ENCODE measurements around the gene KLC4. TPM values are rescaled to one million over a fixed set of nuclear protein-coding genes. Genes with fewer than 3 reads are reported as not detected.

The KLC4 gene
- total RNA-seq: 10 to 100 TPM; 23.4 to 41.0 (median 30.4) TPM

DNA sequence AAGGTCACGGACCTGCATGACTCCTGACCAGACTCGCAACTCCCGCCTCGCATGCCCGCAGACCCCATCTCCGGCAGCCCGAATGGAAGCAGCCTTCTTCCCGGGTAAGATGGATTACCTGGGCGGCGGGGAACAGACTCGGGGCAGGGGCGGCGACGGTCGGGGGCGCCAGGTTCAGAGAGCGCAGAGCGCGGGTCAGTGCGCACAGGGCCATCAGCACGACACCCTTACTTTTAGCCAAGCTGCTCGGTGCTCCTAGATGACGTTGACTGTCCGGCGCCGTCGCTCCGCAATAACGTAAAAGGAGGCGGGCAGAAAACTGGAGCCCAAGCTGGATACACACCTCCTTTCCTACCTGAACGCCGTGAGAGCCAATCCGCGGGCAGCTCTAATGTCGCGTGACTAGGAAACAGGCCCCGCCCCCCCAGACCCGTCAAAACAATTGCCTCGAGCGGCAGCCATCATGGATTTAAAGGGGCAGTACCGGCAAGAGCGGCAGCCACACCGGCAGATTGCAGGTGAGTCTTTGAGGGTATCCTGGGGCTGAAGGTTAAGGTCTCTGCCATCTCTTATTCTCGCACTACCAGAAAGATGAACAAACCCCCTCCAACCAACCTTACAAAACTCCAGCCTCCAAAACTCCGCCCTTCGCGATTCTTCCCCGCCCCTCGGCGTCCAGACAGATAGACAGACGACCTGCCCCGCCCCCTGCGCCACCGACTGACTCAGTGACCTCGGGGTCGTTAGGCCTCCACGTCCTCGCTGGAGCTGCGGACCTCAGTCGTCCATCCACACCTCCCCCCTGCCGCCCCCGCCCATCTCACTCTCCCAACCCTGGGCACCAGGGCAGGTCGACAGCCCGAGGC lies at the start of gene KLC4, which contains the start of gene MRPL2:
KLC4 (plus strand) TSS at position 464 of the 866 bp plus-strand sequence. CDS start 1,705 bp downstream, outside the sequence.
MRPL2 (minus strand) TSS at position 267 of the 866 bp plus-strand sequence; CDS start at position 214, 53 bp downstream.
- TF ChIP-seq POLR2A (IDR thresholded peaks at IDR 0.05) (peak in 1 of 2 donors; percentile 73), CTCF (IDR thresholded peaks at IDR 0.05) (no peak)
- peaks cover 17 to 28% of the 10 kb centered on the region in 2 donors for H3K4me1 ChIP-seq
- DNase-seq: peak; percentile 98 to 99
- H3K9me3 ChIP-seq: no peaks in the 10 kb centered on the region
- H3K27me3 ChIP-seq: no peaks in the 10 kb centered on the region
- H3K4me3 ChIP-seq (replicated peaks in 1 of 3): peak within 1 kb of the TSS; percentile 93 to 95 (median 94)
- intact Hi-C loops (cut with DNase I): loop anchor here (5.0 kb wide), 1 partner anchor 88 kb away; no protein-coding TSS in a partner anchor
- peaks cover 13 to 20% of the 10 kb centered on the region in 2 donors for H3K36me3 ChIP-seq
- peak within 1 kb of the TSS; percentile 77 to 91 (median 87) for H3K27ac ChIP-seq
- 1% methylated on average over 44 to 52 of the region's 64 CpGs for WGBS, 2 donors

- peaks cover 32 to 42% of the 10 kb centered on the region in 2 donors for H3K36me3 ChIP-seq
Observed at GRCh38 chr6:43011207-43011606, 48.2 kb upstream of the KLC4 start.

GRCh38 chr6:43012364-43012763 lies 47.1 kb upstream of the KLC4 start:
- no peak overlapping the region for H3K27ac ChIP-seq
- DNase-seq: no peak
- WGBS, 2 donors: 88 to 91% methylated on average over 6 of the region's 6 CpGs
- H3K4me3 ChIP-seq (replicated peaks in 1 of 3): no peak overlapping the region
- no peaks in the 10 kb centered on the region for H3K9me3 ChIP-seq
- intact Hi-C loops (cut with DNase I): loop anchor here (10.0 kb wide), 1 partner anchor 108 kb away; no protein-coding TSS in a partner anchor
- no peaks in the 10 kb centered on the region for H3K27me3 ChIP-seq
- TF ChIP-seq CTCF (IDR thresholded peaks at IDR 0.05) (no peak), POLR2A (IDR thresholded peaks at IDR 0.05) (no peak)
- H3K4me1 ChIP-seq: peaks cover 28 to 39% of the 10 kb centered on the region in 2 donors
- H3K36me3 ChIP-seq: peaks cover 26 to 33% of the 10 kb centered on the region in 2 donors

More at GRCh38 chr6:43011207-43011606, 48.2 kb upstream of the KLC4 start:
- no peak overlapping the region for H3K4me3 ChIP-seq (replicated peaks in 1 of 3)
- H3K4me1 ChIP-seq: peaks cover 21 to 28% of the 10 kb centered on the region in 2 donors
- no peaks in the 10 kb centered on the region for H3K27me3 ChIP-seq
- intact Hi-C loops (cut with DNase I): loop anchor here (10.0 kb wide), 1 partner anchor 106 kb away; no protein-coding TSS in a partner anchor
- 83 to 93% methylated on average over 6 of the region's 6 CpGs for WGBS, 2 donors
- no peak for DNase-seq
- TF ChIP-seq CTCF (IDR thresholded peaks at IDR 0.05) (no peak), POLR2A (IDR thresholded peaks at IDR 0.05) (no peak)
- H3K9me3 ChIP-seq: no peaks in the 10 kb centered on the region
- no peak overlapping the region for H3K27ac ChIP-seq

DNA sequence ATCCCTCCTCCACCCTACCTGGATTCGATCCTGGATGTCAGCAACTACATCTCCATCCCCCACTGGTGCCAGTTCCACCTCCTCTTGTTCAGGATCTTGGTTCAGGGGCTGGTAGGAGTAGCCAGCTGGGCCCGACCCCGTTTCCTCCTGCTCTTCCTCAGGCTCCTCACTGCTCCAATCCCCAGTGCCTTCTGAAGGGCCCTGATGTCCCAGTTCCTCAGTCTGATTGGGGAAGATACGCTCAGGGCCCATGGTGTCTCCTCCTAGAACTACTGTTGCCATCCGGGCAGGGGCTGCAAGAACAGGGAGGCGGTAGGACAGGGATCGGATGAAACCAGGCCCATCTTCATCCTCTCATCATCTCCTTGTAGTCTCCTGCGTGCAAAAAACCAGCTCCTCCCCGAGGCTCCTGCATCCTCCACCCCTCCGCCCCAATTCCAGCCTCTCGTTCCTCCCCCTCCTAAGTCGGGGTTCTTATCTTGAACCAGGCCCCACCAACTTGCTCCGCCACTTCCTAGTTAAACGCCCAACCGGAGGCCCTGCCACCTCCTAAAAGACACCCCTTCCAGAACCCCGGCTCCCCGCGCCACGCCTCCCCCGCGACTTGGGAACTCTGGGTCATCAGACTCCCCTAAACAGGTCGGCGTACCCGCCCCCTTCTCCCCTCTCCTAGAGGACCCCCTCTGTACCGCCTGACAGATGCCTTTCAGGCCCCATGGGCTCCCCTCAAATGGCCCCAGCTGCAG lies 46.2 kb upstream of the KLC4 start:
- peaks cover 28 to 39% of the 10 kb centered on the region in 2 donors for H3K4me1 ChIP-seq
- H3K27ac ChIP-seq: peak overlapping the region in 2 of 3 donors; percentile 67 to 69
- DNase-seq: no peak
- H3K9me3 ChIP-seq: no peaks in the 10 kb centered on the region
- peak overlapping the region; percentile 41 to 73 (median 46) for H3K4me3 ChIP-seq (replicated peaks in 1 of 3)
- no peaks in the 10 kb centered on the region for H3K27me3 ChIP-seq
- TF ChIP-seq POLR2A (IDR thresholded peaks at IDR 0.05) (no peak), CTCF (IDR thresholded peaks at IDR 0.05) (no peak)
- 2 to 4% methylated on average over 24 to 25 of the region's 25 CpGs for WGBS, 2 donors
- intact Hi-C loops (cut with DNase I): loop anchor here (10.0 kb wide), 1 partner anchor 108 kb away; no protein-coding TSS in a partner anchor
- H3K36me3 ChIP-seq: peaks cover 22 to 27% of the 10 kb centered on the region in 2 donors
